Activated CD8-positive, alpha-beta T cell treated with anti-CD3 and anti-CD28 coated beads, Interleukin-2, amount 10 ng/mL, durations not matched to agents 7 days and 5 days (primary cell): ENCODE data around the gene UBQLNL. TPM values are rescaled to one million over a fixed set of nuclear protein-coding genes. Genes with fewer than 3 reads are reported as not detected.

Experiments used
- ATAC-seq: fragments of 150-1000 bp; cut with Tn5 transposase; one replicate; pipeline ENCODE4 v1.10.0; 2021; ENCODE audit warnings: moderate library complexity
- CTCF ChIA-PET: fragments of 350-600 bp; sonication (Branson Sonifier 250); formaldehyde crosslinking; loops from one replicate; lab custom pipeline; 2021; ENCODE audit warnings: antibody characterized with exemption; lab: Charles Lee
- POLR2A ChIA-PET: fragments of 350-600 bp; sonication (Branson Sonifier 250); formaldehyde crosslinking; loops from one replicate; lab custom pipeline; 2021; ENCODE audit warnings: antibody characterized with exemption; lab: Charles Lee
- DNase-seq: peaks from one replicate; pipeline ENCODE4 v3.0.0-alpha.2; 2020
- H3K27ac Mint-ChIP-seq: one replicate; pipeline ENCODE4 v1.8.0; 2021; ENCODE audit warnings: mild to moderate bottlenecking, mixed read lengths
- H3K27me3 Mint-ChIP-seq: one replicate; pipeline ENCODE4 v1.8.0; 2021; ENCODE audit warnings: low read depth, mixed read lengths
- H3K36me3 Mint-ChIP-seq: one replicate; pipeline ENCODE4 v1.8.0; 2021; ENCODE audit warnings: low read depth, mixed read lengths
- H3K4me1 Mint-ChIP-seq: one replicate; pipeline ENCODE4 v1.8.0; 2021; ENCODE audit warnings: low read depth, mixed read lengths
- H3K4me3 Mint-ChIP-seq: one replicate; pipeline ENCODE4 v1.8.0; 2021; ENCODE audit warnings: mild to moderate bottlenecking, mixed read lengths
- H3K9me3 Mint-ChIP-seq: one replicate; pipeline ENCODE4 v1.8.0; 2022; ENCODE audit warnings: mixed read lengths; ENCODE audit not compliant: insufficient read depth
- total RNA-seq, 2 experiments: library from RNA; stranded (reverse); gene quantifications; one replicate each; pipeline ENCODE4 v1.2.3, GENCODE V29; 2021

Gene UBQLNL, protein sequence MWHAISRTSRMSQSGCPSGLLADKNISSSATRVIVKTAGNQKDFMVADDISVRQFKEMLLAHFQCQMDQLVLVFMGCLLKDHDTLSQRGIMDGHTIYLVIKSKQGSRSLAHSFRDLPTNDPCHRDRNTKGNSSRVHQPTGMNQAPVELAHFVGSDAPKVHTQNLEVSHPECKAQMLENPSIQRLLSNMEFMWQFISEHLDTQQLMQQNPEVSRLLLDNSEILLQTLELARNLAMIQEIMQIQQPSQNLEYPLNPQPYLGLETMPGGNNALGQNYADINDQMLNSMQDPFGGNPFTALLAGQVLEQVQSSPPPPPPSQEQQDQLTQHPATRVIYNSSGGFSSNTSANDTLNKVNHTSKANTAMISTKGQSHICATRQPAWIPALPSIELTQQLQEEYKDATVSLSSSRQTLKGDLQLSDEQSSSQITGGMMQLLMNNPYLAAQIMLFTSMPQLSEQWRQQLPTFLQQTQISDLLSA
- under 1 TPM in 1 of 2 experiments, not detected in 1; 0.23 TPM for total RNA-seq

DNA sequence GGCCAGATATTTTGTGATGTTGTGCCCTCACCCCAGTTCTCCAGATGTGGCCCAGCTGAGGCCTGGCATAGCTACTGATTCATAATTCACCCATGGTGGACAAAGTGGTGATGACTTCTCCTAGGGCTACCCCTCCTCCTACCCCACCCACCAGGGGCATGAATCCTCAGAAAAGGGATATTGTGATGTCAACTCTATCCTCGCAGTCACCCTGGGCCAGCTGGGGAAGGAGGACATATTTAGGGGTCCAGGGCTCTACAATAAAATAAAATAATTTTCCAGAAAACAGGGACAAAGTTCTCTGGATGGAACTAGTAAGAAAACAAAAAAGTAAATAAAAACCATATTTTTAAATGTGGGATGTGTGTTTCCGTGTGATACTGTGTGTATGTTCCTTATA is at the start of gene UBQLNL:
Gene UBQLNL (minus strand): TSS at position 101 of the 400 bp plus-strand sequence. CDS start 258 bp downstream, outside the sequence.
- Mint-ChIP-seq H3K27ac (no peak within 1 kb of the TSS), H3K36me3 (no peaks in the 10 kb centered on the region), H3K4me1 (no peaks in the 10 kb centered on the region), H3K9me3 (no peaks in the 10 kb centered on the region), H3K27me3 (peaks cover 5% of the 10 kb centered on the region), H3K4me3 (no peak within 1 kb of the TSS)
- no peak for DNase-seq
- POLR2A ChIA-PET, result no interaction called here
- CTCF ChIA-PET, result no interaction called here
- ATAC-seq, result no peak

DNA sequence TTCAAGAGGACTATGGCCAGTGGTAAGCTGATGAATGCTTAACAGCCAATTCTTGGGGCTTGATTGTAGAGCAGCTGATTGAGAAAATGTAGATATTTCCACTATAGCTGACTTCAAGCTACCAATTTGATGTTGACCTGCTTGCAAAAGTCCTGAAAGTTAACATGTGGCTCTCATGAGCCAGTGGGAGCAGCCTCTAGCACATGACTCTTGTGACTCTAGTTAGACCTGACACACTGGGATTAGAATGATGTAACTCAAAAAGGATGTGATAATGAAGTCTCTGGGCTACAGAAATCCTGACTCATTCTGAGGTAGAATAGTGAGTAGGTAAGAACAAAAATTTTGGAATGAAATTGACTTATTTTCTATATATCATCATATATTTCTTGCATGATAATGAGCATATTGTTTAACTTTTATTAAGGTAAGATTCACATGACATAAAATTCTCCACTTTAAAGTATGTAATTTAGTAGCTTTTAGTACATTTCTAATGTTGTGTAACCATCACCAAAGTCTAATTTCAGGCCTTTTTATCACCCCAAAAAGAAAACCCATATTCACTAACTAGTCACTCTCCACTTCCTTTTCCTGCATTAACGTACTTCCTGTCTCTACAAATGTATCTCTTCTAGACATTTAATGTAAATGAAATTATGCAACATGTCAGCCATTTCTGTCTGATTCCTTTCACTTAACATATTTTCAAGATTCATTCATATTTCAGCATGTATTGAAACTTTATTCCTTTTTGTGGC is 47.9 kb upstream of the UBQLNL start:
- H3K4me3 Mint-ChIP-seq, result no peak overlapping the region
- DNase-seq (no peak), ATAC-seq (no peak)
- no peak overlapping the region for H3K27ac Mint-ChIP-seq
- CTCF ChIA-PET, result no interaction called here
- H3K27me3 Mint-ChIP-seq, result peaks cover 4% of the 10 kb centered on the region
- H3K36me3 Mint-ChIP-seq, result peaks cover 6% of the 10 kb centered on the region
- peaks cover 10% of the 10 kb centered on the region for H3K9me3 Mint-ChIP-seq
- H3K4me1 Mint-ChIP-seq, result peaks cover 6% of the 10 kb centered on the region
- POLR2A ChIA-PET, result no interaction called here

DNA sequence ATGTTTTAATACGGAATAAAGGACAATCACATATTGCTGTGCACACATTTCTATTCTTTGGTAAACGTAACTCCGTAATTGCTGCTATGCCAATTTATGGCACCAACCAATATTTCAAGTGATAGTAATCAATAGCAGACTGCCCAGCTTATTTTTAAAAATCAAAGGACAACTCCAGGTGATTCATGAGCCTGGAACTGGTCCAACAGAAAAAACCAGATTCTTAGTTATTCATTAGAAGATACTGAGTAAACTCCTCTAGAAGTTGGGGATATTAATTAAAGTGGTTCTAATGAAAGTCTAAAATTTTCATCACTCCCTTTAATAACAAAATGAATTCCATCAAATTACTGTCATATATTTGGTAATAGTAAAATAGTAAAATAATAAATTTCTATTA is 41.3 kb upstream of the UBQLNL start:
- no peaks in the 10 kb centered on the region for H3K36me3 Mint-ChIP-seq
- H3K4me1 Mint-ChIP-seq, result no peaks in the 10 kb centered on the region
- peaks cover 7% of the 10 kb centered on the region for H3K27me3 Mint-ChIP-seq
- H3K27ac Mint-ChIP-seq, result no peak overlapping the region
- CTCF ChIA-PET, result no interaction called here
- H3K4me3 Mint-ChIP-seq, result no peak overlapping the region
- ATAC-seq (no peak), DNase-seq (no peak)
- POLR2A ChIA-PET, result no interaction called here
- H3K9me3 Mint-ChIP-seq, result no peaks in the 10 kb centered on the region

DNA sequence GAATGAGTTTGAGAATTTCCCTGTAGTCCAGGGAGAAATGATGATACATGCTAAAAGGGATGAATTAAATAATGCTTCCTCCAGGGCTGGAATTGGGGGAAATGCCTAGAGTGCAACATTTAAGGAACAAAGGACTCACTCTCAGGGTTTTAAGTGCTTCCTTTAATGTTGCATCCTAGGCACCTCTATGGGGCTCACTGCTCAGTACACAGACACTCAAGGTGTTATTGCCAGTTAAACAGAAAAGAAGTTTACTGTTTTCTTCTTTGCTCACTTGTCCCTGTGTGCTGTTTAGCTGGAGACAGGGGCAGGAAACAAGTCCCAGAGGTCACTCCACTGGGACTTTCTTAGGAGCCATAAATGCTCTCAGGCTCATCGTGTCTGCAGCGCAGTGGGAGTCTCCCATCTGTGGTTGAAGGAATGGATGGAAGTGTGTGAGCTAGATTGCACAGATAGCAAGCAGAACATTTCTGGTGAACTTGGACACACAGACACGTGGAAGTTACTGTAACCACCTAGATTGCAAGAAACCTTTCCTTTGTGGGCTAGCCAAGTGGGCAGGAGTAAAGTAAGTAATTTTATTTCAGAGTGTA is 40.2 kb upstream of the UBQLNL start:
- Mint-ChIP-seq H3K27ac (no peak overlapping the region), H3K9me3 (no peaks in the 10 kb centered on the region), H3K4me3 (no peak overlapping the region), H3K27me3 (peaks cover 7% of the 10 kb centered on the region), H3K4me1 (no peaks in the 10 kb centered on the region), H3K36me3 (no peaks in the 10 kb centered on the region)
- CTCF ChIA-PET, result no interaction called here
- POLR2A ChIA-PET, result no interaction called here
- no peak for DNase-seq
- no peak for ATAC-seq

DNA sequence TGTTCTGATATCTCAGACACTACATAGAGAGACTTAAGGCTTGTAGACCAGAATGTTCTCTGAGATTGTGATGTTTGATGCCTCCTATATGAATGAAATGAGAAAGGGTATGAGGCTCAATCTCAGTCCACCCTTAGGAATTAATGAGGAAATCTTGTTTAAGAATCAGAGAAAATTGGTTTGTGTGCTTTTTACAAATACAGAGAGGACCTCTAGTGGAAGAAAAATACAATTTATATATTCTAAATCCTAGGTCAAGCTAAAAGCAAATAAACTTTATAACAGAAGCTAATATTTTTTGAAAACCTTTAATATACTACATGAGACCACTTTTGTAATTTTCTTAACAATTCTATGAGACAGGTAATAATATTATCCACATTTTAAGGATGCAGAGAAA is 36.8 kb upstream of the UBQLNL start:
- ChIA-PET POLR2A (no interaction called here), CTCF (no interaction called here)

DNA sequence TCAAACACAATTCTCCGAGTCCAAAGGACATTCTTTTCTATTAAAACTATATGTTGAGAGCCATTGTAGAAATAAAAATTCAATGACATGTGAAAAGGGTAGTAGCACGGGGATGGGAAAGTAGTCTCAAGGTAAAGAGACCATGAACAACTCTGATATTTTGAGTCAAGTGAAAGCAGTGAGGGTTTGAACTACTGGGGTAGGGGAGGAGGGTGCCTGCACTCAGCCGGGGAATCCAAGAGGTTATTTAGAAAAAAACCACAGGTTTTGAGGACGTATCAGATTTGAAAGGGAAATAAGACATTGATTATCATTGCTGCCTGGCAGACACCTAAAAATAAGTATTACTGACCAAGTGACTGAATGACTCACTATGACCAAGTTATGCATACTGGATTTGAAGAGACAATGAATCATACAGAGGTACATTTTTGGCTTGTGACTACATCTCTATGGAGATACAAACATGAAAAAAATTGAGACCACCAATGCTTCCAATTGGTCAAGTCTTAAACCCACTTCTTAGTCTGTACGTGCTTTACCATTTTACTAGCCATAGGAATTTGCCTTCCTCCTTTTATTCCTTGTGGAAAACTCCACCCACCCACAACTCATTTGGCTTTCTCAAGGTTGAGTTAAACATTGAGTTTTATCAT is 34.1 kb upstream of the UBQLNL start:
- ATAC-seq (no peak), DNase-seq (no peak)
- ChIA-PET CTCF (no interaction called here), POLR2A (no interaction called here)
- no peaks in the 10 kb centered on the region for H3K4me1 Mint-ChIP-seq
- H3K36me3 Mint-ChIP-seq, result no peaks in the 10 kb centered on the region
- no peak overlapping the region for H3K27ac Mint-ChIP-seq
- H3K9me3 Mint-ChIP-seq, result no peaks in the 10 kb centered on the region
- peaks cover 2% of the 10 kb centered on the region for H3K27me3 Mint-ChIP-seq
- H3K4me3 Mint-ChIP-seq, result no peak overlapping the region

More for the DNA sequence above, 36.8 kb upstream of the UBQLNL start:
- H3K36me3 Mint-ChIP-seq, result no peaks in the 10 kb centered on the region
- H3K4me3 Mint-ChIP-seq, result no peak overlapping the region
- peaks cover 7% of the 10 kb centered on the region for H3K27me3 Mint-ChIP-seq
- H3K27ac Mint-ChIP-seq, result no peak overlapping the region
- H3K9me3 Mint-ChIP-seq, result no peaks in the 10 kb centered on the region
- no peaks in the 10 kb centered on the region for H3K4me1 Mint-ChIP-seq
- DNase-seq, result no peak
- ATAC-seq, result no peak

DNA sequence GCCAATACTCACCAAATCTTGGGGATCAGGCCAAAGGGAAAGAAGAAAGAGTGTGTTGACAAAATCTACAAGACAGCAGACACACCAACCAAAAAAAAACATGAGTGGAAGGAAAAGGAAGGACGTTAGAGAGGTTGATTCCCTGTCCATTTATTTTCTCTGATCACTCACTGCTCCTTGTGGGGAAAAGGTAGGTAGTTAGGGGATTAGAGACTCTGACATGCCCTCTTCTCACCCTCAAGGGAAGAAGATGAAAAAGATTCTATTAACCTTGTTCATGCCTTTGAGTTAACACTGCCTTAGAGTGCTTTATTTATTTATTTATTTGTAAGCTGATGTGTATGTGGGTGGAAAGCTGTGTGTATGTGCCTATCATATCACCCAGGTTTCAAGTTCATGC is 31.9 kb upstream of the UBQLNL start, which contains the start of gene OR52H1:
Gene OR52H1 (minus strand): TSS at position 101 of the 400 bp plus-strand sequence. CDS start 3,035 bp downstream, outside the sequence.
- Mint-ChIP-seq H3K36me3 (no peaks in the 10 kb centered on the region), H3K27me3 (peaks cover 2% of the 10 kb centered on the region), H3K27ac (no peak within 1 kb of the TSS), H3K4me3 (no peak within 1 kb of the TSS), H3K9me3 (no peaks in the 10 kb centered on the region), H3K4me1 (no peaks in the 10 kb centered on the region)
- no peak for DNase-seq
- ChIA-PET POLR2A (no interaction called here), CTCF (no interaction called here)
- no peak for ATAC-seq

DNA sequence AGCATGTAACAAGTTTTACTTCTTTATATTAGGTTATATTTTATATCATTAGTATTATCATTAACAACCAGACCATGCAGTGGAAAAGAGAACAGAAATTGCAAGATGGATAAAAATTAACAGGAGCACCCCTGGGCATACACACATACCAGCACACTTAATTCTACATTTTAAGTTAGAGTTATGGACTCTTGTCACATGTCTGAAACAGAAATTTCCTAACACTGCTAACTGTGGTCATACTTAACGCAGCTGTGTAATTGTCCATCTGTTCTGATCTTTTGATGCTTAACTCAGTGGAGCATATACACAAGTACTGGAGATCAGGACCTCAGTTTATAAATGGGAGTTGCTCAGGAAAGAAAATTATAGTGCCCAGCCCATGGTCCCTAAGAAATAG is 31.5 kb upstream of the UBQLNL start:
- H3K4me1 Mint-ChIP-seq, result no peaks in the 10 kb centered on the region
- no peak for DNase-seq
- POLR2A ChIA-PET, result no interaction called here
- CTCF ChIA-PET, result no interaction called here
- ATAC-seq, result no peak
- H3K27ac Mint-ChIP-seq, result no peak overlapping the region
- peaks cover 2% of the 10 kb centered on the region for H3K27me3 Mint-ChIP-seq
- no peak overlapping the region for H3K4me3 Mint-ChIP-seq
- no peaks in the 10 kb centered on the region for H3K9me3 Mint-ChIP-seq
- no peaks in the 10 kb centered on the region for H3K36me3 Mint-ChIP-seq

DNA sequence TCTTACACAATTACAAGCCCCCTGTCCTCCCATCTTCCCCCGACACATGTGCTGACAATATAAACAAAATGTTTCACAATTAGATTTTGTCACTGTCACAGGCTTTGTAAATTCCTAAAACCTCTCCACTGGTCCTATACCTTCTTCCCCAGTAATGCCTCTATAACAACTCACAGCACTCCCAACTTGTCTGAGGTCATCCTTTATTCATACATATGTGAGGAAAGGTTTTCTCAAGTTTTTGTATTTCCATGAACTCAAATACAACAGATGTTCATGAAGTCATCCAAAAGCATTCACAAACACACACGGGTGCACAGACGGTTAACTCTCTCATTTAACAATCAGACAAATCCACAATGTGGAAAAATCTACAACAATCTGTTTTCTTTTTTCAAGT is 30.0 kb upstream of the UBQLNL start:
- CTCF ChIA-PET, result no interaction called here
- Mint-ChIP-seq H3K4me1 (no peaks in the 10 kb centered on the region), H3K36me3 (no peaks in the 10 kb centered on the region), H3K4me3 (no peak overlapping the region), H3K27ac (no peak overlapping the region), H3K27me3 (no peaks in the 10 kb centered on the region), H3K9me3 (no peaks in the 10 kb centered on the region)
- ATAC-seq (no peak), DNase-seq (no peak)
- POLR2A ChIA-PET, result no interaction called here

DNA sequence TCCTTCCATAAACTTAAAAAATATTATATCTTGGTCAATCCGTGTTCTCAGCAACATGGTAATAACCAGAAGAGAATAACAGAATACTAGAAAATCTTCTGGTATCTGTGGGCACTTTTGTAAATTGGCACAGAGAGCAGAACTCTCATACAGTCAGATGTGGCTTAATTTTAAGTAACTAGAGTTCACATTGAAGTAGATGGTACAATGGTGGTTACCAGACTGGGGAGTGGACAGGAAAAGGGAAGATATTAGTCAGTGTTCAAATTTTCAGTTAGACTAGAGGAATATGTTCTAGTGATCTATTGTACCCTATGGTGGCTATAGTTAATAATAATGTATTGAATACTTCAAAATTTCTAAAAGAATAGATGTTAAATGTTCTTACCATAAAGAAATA is 24.9 kb upstream of the UBQLNL start:
- Mint-ChIP-seq H3K36me3 (no peaks in the 10 kb centered on the region), H3K4me3 (no peak overlapping the region), H3K9me3 (no peaks in the 10 kb centered on the region), H3K27me3 (peaks cover 2% of the 10 kb centered on the region), H3K27ac (no peak overlapping the region), H3K4me1 (no peaks in the 10 kb centered on the region)
- DNase-seq (no peak), ATAC-seq (no peak)
- CTCF ChIA-PET, result no interaction called here
- POLR2A ChIA-PET, result no interaction called here

DNA sequence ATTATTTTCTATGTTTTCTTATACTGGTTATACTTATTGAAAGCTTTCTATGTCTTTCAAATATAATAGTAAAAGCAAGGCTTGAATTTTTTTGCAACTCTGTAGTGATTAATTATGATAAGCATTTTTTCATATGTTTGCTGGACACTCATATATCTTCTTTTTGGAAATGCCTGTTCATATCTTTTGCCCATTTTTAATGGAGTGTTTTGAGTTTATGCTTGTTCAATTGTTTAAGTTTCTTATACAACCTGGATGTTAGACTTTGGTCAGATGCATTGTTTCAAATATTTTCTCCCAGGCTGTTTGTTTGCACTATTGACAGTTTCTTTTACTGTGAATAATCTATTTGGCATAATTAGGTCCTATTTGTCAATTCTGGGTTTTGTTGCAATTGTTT is 20.0 kb upstream of the UBQLNL start:
- ChIA-PET POLR2A (no interaction called here), CTCF (no interaction called here)
- Mint-ChIP-seq H3K27ac (no peak overlapping the region), H3K4me1 (no peaks in the 10 kb centered on the region), H3K36me3 (no peaks in the 10 kb centered on the region), H3K27me3 (peaks cover 2% of the 10 kb centered on the region), H3K9me3 (no peaks in the 10 kb centered on the region), H3K4me3 (no peak overlapping the region)
- no peak for ATAC-seq
- no peak for DNase-seq
